8988T (cell line): ENCODE results near the gene GOLGA6A.
"Not testable (repeated sequence)": the region's sequence is repeated elsewhere in the genome, so short reads cannot be mapped to it uniquely, and the experiment has no call there.

Experiments used
- DNase-seq: peaks from one replicate; pipeline ENCODE4 v3.0.0; 2011

The GOLGA6A gene

GRCh38 chr15:74099963-74100733 lies 17.8 kb upstream of the GOLGA6A start:
- not testable (repeated sequence) for DNase-seq

- not testable (repeated sequence) for DNase-seq
These were observed 14.6 kb upstream of the GOLGA6A start for GRCh38 chr15:74096753-74097474.

GRCh38 chr15:74095610-74096009 lies 13.3 kb upstream of the GOLGA6A start:
- DNase-seq, result not testable (repeated sequence)

DNA sequence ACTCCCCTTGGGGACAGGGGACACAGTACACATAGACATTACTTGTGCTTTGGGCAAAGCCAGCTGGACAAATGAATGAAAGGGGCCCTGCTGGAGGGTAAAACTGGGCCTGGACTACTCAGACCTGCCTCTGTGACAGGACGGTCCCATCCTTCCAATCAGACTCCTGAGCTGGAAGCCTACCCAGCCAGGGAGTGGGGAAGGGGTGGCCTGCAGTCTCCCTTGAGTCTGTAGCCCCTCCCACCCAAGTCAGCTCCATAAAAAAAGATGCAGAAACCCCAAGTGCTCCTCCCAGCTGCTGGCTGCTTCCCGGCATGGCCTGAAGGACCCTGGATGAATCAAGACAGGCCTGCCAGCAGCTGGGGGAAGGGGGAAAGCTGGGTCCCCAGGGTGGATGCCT lies 12.2 kb upstream of the GOLGA6A start:
- DNase-seq, result not testable (repeated sequence)

- DNase-seq, result not testable (repeated sequence)
These were observed 6.6 kb downstream of the GOLGA6A start for GRCh38 chr15:74075781-74076180.

GRCh38 chr15:74072614-74073337 lies 9.6 kb downstream of the GOLGA6A start:
- DNase-seq, result not testable (repeated sequence)

- not testable (repeated sequence) for DNase-seq
These were observed 10.2 kb downstream of the GOLGA6A start for GRCh38 chr15:74072132-74072531.

GRCh38 chr15:74071645-74072044 lies 10.7 kb downstream of the GOLGA6A start:
- not testable (repeated sequence) for DNase-seq

DNA sequence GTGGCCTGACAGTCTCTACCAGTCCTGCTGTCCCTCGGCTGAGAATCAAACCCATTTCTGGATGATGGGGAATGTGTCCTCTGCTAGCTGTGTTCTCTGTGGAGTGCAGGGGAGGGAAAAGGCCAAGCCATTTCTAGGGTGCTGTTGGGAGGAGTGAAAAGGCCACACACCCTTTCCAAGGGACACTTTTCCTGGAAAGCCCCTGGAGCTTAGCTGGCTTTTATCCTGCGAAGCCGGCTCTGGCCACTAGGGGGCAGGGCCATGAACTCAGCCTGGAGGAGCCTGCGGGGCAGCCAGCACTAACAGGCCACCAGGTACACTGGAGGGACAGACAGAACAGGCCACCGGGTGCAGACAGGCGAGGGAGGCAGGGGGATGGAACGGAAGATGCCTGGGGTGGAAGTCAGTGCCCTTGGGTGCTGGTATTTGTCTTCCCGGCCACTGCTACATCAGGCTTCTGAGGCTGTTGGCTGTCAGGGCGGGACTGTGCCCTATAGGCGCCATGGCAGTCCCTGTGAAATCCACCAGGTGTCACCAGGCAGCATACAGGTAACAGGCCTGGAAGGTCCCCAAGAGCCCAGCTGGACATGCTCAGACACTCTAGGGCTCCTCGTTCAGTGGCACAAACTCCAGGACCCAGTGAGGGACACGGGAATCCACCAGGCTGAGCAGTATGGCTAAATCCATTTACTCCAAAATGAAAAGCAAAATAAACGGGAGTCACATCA lies 16.5 kb downstream of the GOLGA6A start:
- DNase-seq, result not testable (repeated sequence)

DNA sequence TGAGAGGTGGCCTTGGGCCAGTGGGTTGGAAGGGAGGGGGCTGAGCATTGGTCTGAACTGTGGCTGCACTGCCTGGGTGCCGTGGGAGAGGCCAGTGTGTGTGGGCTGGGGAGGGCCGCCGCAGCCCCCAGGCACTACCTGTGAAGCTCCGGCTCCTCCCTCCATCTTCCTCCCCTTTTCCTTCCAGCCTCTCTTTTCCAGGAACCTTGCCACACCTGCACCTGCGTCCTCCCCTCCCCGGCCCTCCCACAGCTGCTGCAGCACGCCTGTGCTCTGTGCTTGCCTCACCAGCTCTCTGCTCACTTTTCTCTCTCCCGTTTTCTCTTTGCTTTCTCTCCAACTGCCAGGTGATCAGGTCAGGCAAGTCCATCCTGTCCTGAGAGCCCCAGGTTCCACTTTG lies 17.5 kb downstream of the GOLGA6A start:
- DNase-seq, result not testable (repeated sequence)

DNA sequence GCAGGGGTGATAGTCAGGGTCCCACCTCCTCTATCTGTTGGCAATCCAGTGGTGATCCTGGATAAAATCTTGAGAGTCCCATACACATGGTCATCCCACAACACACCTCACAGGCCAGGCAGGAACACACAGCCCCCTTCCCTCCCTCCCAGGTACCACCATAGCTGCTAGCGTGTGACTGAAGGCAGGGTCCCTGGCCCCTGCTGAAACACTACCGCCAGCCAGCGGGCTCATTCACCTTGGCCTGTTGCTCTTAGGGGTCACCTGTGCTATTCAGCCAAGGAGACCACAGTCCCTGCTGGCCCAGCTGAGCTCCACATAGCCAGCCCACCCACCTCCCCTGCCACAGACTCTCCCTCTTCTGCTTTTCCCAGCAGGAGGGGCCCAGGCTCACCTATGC lies 18.2 kb downstream of the GOLGA6A start:
- not testable (repeated sequence) for DNase-seq

DNA sequence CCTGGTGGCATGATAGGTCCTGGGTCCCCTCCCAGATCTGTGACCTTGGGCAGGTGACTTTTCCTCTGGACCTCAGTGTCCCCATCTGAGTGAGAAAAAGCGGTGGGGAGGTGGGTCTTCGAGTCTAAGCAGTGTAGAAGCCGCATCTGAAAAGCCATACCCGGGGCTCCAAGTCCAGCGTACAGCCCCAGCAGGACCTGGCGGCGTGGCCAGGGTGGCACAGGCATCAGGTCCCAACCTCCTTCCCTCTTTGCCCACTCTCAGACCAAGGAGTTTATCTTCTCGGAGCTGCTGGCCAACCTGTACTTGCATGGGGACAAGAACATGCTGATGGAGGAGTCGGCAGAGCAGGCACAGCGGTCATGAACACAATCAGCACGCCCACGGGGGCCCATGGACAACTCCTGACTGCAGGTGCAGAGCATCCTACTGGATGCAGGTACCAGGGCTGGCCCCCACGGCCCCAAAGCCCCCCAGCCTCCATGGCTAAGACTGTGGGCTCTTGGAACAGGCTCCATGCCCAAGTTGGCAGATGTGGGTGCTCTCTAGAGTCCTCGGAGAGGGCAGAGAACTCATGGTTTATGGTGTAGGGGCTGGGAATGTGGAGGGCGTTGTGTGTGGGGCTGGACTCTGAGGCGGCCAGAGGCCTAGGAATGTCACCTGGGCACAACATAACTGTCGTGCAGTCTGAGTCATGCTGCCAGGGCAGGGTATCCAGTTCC lies 18.8 kb downstream of the GOLGA6A start:
- DNase-seq, result not testable (repeated sequence)

GRCh38 chr15:74062671-74063070 lies 19.7 kb downstream of the GOLGA6A start:
- DNase-seq, result no peak

- no peak for DNase-seq
These were observed 20.1 kb downstream of the GOLGA6A start for GRCh38 chr15:74062236-74062635.

DNA sequence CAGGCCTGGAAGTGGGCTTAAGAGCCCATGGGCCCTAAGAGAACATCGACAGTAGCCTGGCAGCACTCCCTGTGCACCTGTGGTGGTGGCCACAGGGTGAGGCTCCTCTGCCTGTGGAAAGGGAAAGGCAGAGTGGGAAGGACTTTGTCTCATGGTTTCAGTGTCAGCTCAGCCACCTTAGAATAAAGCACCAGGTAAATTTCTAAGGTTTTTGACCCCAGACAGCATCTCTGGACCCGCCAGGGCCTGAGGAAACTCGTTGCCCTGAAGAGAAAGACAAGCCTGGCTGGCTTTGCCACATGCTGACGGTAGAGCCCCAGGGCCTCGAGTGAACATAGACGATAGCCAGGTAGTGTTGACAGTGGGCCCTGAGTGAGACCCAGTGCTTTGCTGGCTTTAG lies 22.1 kb downstream of the GOLGA6A start:
- DNase-seq, result no peak

GRCh38 chr15:74059050-74059833 lies 23.1 kb downstream of the GOLGA6A start:
- not testable (repeated sequence) for DNase-seq

- DNase-seq, result not testable (repeated sequence)
These were observed 26.0 kb downstream of the GOLGA6A start for GRCh38 chr15:74056330-74056729.

- no peak for DNase-seq
These were observed 26.5 kb downstream of the GOLGA6A start for GRCh38 chr15:74055804-74056203.

DNA sequence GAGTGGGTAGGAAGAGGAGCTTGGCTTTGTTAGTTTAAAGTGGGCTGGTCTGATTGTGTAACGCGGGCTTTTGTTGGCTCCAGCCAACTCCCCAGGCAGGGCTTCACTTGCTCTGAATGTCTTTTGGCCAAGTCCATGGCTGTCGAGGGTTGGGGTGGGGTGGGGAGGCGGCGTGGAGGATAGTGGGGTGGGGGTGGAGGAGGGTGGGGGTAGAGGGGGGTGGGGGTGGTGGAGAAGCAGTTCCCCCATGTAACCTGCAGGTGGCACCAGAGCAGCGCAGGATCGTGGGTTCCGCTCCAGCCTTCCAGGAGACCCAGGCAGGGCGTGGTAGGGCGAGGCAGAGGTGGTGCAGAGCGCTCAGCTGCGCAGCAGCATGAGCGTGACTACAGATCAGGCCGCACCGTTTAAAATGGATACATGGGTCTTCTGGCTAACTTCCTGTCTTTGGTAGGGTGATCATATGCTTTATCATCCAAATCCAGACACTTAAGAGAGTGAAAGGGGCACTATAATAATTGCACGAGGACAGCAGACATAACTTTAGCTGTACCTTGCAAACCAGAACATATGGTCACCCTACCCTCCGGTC lies 28.3 kb downstream of the GOLGA6A start:
- peak; percentile 69 for DNase-seq

DNA sequence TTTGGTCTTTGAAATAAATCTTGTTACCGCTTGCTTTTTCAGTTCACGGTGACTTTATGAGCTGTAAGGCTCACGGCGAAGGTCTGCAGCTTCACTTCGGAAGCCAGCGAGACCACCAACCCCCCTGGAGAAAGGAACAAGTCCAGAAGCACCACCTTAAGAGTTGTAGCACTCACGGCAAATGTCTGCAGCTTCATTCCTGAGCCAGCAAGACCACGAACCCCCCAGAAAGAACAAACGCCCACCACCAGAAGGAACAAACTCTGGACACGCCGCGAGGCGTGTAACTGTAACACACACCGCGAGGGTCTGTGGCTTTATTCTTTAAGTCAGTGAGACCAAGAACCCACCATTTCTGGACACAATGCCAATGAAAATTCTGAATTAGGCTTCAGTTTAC lies 28.8 kb downstream of the GOLGA6A start:
- DNase-seq, result no peak
